Keratinocyte (primary cell): ENCODE data around the gene PRPF38A. TPM values are rescaled to one million over a fixed set of nuclear protein-coding genes. Genes with fewer than 3 reads are reported as not detected.

Experiments
- DNase-seq: peaks from one replicate; pipeline ENCODE4 v3.0.0-alpha.2; 2011; ENCODE audit warnings: low read depth, missing footprints, low spot score
- FAIRE-seq: peaks from 2 replicates; lab custom pipeline; 2011; peaks lifted over from hg19 to GRCh38; lab: Jason Lieb, UNC
- H2AFZ ChIP-seq: 2 replicates; pipeline ENCODE4 v1.6.0; 2012; ENCODE audit warnings: low read length, control low read depth, inconsistent platforms; ENCODE audit not compliant: control insufficient read depth
- H3K27ac ChIP-seq: 2 replicates; pipeline ENCODE4 v1.5.1; 2011; ENCODE audit warnings: low read length; ENCODE audit not compliant: control insufficient read depth, insufficient read depth
- H3K27me3 ChIP-seq: 3 replicates; pipeline ENCODE4 v1.6.0; 2011; ENCODE audit warnings: low read length; ENCODE audit not compliant: control insufficient read depth, insufficient read depth; ENCODE audit errors: extremely low read depth
- H3K36me3 ChIP-seq, 2 experiments: 2 replicates in 1 of 2; 3 replicates in 1 of 2; pipeline ENCODE4 v1.5.1; 2011; ENCODE audit warnings: low read length in 2 of 2, mild to moderate bottlenecking in 1 of 2; ENCODE audit not compliant: control insufficient read depth in 2 of 2, insufficient read depth in 2 of 2; ENCODE audit errors: extremely low read depth in 1 of 2
- H3K4me1 ChIP-seq: 3 replicates; pipeline ENCODE4 v1.5.1; 2011; ENCODE audit warnings: low read length; ENCODE audit not compliant: control insufficient read depth, insufficient read depth; ENCODE audit errors: extremely low read depth
- H3K4me2 ChIP-seq: 3 replicates; pipeline ENCODE4 v1.6.0; 2011; ENCODE audit warnings: low read depth, low read length; ENCODE audit not compliant: control insufficient read depth, insufficient read depth; ENCODE audit errors: extremely low read depth
- H3K4me3 ChIP-seq, 3 experiments: fragments of 200-600 bp in 1 of 3; sonication (generic) in 1 of 3; 2 replicates in 2 of 3; 3 replicates in 1 of 3; pipeline ENCODE4 v1.5.1; 2011 to 2016; ENCODE audit warnings: low read length in 3 of 3, mild to moderate bottlenecking in 3 of 3, control low read depth in 2 of 3, inconsistent platforms in 1 of 3, low read depth in 1 of 3, mixed read lengths in 1 of 3, mixed run types in 1 of 3, moderate library complexity in 1 of 3; ENCODE audit not compliant: control insufficient read depth in 2 of 3, insufficient read depth in 2 of 3; ENCODE audit errors: extremely low read depth in 1 of 3
- H3K79me2 ChIP-seq: 2 replicates; pipeline ENCODE4 v1.6.0; 2012; ENCODE audit warnings: low read length; ENCODE audit not compliant: control insufficient read depth, insufficient read depth
- H3K9ac ChIP-seq: 3 replicates; pipeline ENCODE4 v1.6.0; 2011; ENCODE audit warnings: low read length; ENCODE audit not compliant: control insufficient read depth, insufficient read depth; ENCODE audit errors: extremely low read depth
- H3K9me1 ChIP-seq: 3 replicates; pipeline ENCODE4 v1.6.0; 2011; ENCODE audit warnings: low read length; ENCODE audit not compliant: control insufficient read depth, insufficient read depth; ENCODE audit errors: extremely low read depth
- H3K9me3 ChIP-seq: 2 replicates; pipeline ENCODE4 v1.5.1; 2012; ENCODE audit warnings: low read depth, low read length; ENCODE audit not compliant: control insufficient read depth
- H4K20me1 ChIP-seq: 3 replicates; pipeline ENCODE4 v1.6.0; 2011; ENCODE audit warnings: low read length; ENCODE audit not compliant: control insufficient read depth, insufficient read depth; ENCODE audit errors: extremely low read depth
- CTCF ChIP-seq, 3 experiments: IDR thresholded peaks in 1 of 3; conservative IDR thresholded peaks in 1 of 3; optimal IDR thresholded peaks in 1 of 3; 2 replicates in 2 of 3; 3 replicates in 1 of 3; pipeline versions ENCODE3 to v1.5.1; 2011; ENCODE audit warnings: low read length in 3 of 3, mild to moderate bottlenecking in 3 of 3, moderate library complexity in 2 of 3, control low read depth in 1 of 3, inconsistent platforms in 1 of 3; ENCODE audit not compliant: insufficient read depth in 2 of 3; ENCODE audit errors: extremely low read depth in 1 of 3
- EZH2 ChIP-seq: IDR thresholded peaks from one replicate; pipeline ENCODE4 v1.6.1; 2012; ENCODE audit warnings: inconsistent platforms, mild to moderate bottlenecking, low read length, moderate library complexity
- dilution Hi-C: fragments of 300-500 bp; cut with MboI; formaldehyde crosslinking; loops from one replicate; pipeline ENCODE4 v1.7.0; 2020; ENCODE audit warnings: low sequenced_read_pairs; ENCODE audit not compliant: extremely low pct_ligation_motif_present
- polyA plus RNA-seq, 5 experiments: library from polyadenylated mRNA; depleted of rRNA in 3 of 5; stranded (reverse) in 3 of 5; stranded (forward) in 1 of 5; unstranded in 1 of 5; fragments of >200 nt; gene quantifications; 1 replicate in 1 of 5; 2 replicates in 3 of 5; 3 replicates in 1 of 5; pipeline versions ENCODE4 v1.2.1 to v1.2.3, GENCODE V29; 2011 to 2012; ENCODE audit warnings: missing spikeins in 2 of 5, low read depth in 1 of 5, low replicate concordance in 1 of 5

PRPF38A gene
- polyA plus RNA-seq, 1 donor (not counting 4 experiments of a cell fraction or from before 2014, with no cell fraction given) = 29.5 TPM

- Histone ChIP-seq H3K27me3 (no peaks in the 10 kb centered on the region), H3K9ac (no peak overlapping the region), H3K9me3 (no peaks in the 10 kb centered on the region), H3K4me1 (peaks cover 5% of the 10 kb centered on the region), H3K79me2 (no peaks in the 10 kb centered on the region), H3K4me3 (no peak overlapping the region), H3K9me1 (no peaks in the 10 kb centered on the region), H3K36me3 (no peaks in the 10 kb centered on the region), H4K20me1 (no peaks in the 10 kb centered on the region), H3K4me2 (no peak overlapping the region), H2AFZ (no peak overlapping the region), H3K27ac (no peak overlapping the region)
- TF ChIP-seq CTCF (optimal IDR thresholded peaks at IDR 0.05 in 1 of 3, IDR thresholded peaks at IDR 0.05 in 1 of 3, conservative IDR thresholded peaks at IDR 0.05 in 1 of 3; ENCODE audit: extremely low read depth in 1 of 3, insufficient read depth in 2 of 3, low read length in 3 of 3) (no peak), EZH2 (no peak)
- dilution Hi-C loops = no loop called here
- FAIRE-seq = no peak
- DNase-seq = no peak
Observed at GRCh38 chr1:52461821-52462220, 57.4 kb downstream of the PRPF38A start.

GRCh38 chr1:52463891-52464290 lies 59.5 kb downstream of the PRPF38A start:
- Histone ChIP-seq H2AFZ (no peak overlapping the region), H3K27me3 (no peaks in the 10 kb centered on the region), H3K27ac (no peak overlapping the region), H3K9ac (no peak overlapping the region), H3K9me3 (no peaks in the 10 kb centered on the region), H3K4me3 (no peak overlapping the region), H3K4me1 (peaks cover 5% of the 10 kb centered on the region), H4K20me1 (no peaks in the 10 kb centered on the region), H3K79me2 (no peaks in the 10 kb centered on the region), H3K9me1 (no peaks in the 10 kb centered on the region), H3K4me2 (no peak overlapping the region), H3K36me3 (no peaks in the 10 kb centered on the region)
- TF ChIP-seq EZH2 = no peak
- no peak for TF ChIP-seq CTCF (optimal IDR thresholded peaks at IDR 0.05 in 1 of 3, IDR thresholded peaks at IDR 0.05 in 1 of 3, conservative IDR thresholded peaks at IDR 0.05 in 1 of 3; ENCODE audit: extremely low read depth in 1 of 3, insufficient read depth in 2 of 3, low read length in 3 of 3)
- DNase-seq (no peak), FAIRE-seq (no peak)
- dilution Hi-C loops = no loop called here
